Measurements from ENCODE around the gene TEFM.

DNA sequence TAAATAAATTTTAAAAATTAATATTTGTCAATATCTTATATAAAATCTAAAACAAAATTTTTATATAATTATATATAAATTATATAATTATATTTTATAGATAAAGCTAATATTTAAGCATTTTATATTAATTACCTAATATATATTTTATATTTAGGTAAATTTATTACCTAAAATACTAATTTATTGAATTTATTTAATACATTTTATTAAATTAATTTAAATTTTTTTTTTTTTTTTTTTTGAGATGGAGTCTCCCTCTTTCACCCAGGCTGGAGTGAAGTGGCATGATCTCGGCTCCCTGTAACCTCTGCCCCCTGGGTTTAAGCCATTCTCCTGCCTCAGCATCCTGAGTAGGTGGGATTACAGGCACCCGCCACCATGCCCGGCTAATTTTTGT, 51.9 kb downstream of the TEFM start:
- TF ChIP-seq, protein P1, sequence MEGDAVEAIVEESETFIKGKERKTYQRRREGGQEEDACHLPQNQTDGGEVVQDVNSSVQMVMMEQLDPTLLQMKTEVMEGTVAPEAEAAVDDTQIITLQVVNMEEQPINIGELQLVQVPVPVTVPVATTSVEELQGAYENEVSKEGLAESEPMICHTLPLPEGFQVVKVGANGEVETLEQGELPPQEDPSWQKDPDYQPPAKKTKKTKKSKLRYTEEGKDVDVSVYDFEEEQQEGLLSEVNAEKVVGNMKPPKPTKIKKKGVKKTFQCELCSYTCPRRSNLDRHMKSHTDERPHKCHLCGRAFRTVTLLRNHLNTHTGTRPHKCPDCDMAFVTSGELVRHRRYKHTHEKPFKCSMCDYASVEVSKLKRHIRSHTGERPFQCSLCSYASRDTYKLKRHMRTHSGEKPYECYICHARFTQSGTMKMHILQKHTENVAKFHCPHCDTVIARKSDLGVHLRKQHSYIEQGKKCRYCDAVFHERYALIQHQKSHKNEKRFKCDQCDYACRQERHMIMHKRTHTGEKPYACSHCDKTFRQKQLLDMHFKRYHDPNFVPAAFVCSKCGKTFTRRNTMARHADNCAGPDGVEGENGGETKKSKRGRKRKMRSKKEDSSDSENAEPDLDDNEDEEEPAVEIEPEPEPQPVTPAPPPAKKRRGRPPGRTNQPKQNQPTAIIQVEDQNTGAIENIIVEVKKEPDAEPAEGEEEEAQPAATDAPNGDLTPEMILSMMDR (conservative IDR thresholded peaks at IDR 0.05 in 1 of 2, IDR thresholded peaks at IDR 0.05 in 1 of 2; ENCODE audit: low read depth in 1 of 2, low read length in 2 of 2), result no peak
- no peak for TF ChIP-seq EZH2 (IDR thresholded peaks at IDR 0.05; ENCODE audit: low read length, missing control alignments)
